HG02759 (cell line): ENCODE measurements around the gene TCF7L1.
"Not testable (repeated sequence)": the region's sequence is repeated elsewhere in the genome, so short reads cannot be mapped to it uniquely, and the experiment has no call there.

Experiments
- ATAC-seq: cut with Tn5 transposase; IDR thresholded peaks from one replicate; pipeline ENCODE4 v1.9.1; 2021; ENCODE audit warnings: mild to moderate bottlenecking, moderate library complexity; ENCODE audit not compliant: unreplicated experiment

Gene TCF7L1

DNA sequence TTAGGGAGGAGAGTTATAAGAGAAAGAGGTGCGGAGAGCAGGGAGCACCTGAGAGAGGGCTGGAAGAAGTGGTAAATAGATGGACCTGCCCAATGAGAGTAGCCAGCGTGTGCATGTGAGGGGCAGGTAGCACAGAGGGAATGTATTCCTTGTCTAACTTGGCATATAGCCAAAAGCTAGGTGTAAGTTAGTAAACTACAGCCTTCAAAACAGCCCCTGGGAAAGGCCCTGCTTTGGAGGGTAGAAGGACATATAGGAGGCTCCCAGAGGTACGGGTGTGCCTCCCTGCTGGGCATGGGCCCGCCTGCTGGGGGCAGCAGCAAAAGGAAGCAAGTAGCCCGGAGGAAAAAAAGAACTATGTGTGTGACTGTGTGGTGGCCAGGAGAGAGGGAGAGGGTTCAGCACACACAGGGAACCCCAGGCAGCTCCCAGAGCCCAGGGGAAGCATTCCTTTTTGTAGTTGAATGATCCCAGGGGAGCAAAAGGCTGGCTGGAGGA is 48.0 kb downstream of the TCF7L1 start:
- ATAC-seq: no peak

- no peak for ATAC-seq
Measured at GRCh38 chr2:85181844-85182456, 48.8 kb downstream of the TCF7L1 start.

DNA sequence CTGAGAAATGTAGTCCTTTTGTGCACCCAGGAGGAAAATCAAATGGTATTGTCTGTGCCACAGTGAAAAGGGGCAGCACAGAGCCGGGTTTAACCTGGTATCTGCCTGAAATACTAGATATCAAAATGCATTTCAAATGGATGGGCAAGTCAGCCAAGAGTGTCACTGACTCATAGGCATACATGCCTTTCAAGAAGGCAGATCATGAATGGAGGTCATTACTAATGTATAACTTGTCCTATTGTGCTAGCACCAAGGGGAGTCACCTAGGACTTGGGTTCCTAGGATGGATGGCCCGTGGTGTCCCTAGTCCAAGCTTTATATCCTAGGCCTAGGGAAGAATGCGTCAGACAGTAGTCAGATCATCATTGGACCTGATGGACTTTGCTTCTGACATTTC is 49.9 kb downstream of the TCF7L1 start:
- no peak for ATAC-seq

DNA sequence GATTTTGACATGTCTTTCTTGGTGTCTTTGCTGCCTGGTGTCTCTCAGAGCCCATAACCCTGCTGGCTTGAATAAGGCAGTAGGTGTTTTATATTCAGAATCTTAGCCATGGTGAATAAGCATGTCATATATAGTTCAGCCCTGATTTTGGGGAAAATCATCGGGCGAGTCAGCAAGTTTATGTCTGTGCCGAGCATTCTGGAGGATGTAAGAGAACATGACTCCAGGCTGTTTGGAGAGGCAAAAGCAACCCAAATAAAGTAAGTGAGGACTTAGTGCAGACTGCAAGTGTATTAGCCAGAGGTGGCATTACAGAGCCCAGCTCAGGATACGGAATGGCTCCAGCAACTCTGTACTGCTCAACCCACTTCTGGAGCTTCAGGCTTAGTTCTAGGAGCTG is 50.3 kb downstream of the TCF7L1 start:
- no peak for ATAC-seq

GRCh38 chr2:85184231-85184630 is 51.0 kb downstream of the TCF7L1 start:
- ATAC-seq: no peak

- ATAC-seq: no peak
Measured at GRCh38 chr2:85184990-85185389, 51.8 kb downstream of the TCF7L1 start.

- no peak for ATAC-seq
Measured at GRCh38 chr2:85185431-85185940, 52.3 kb downstream of the TCF7L1 start.

DNA sequence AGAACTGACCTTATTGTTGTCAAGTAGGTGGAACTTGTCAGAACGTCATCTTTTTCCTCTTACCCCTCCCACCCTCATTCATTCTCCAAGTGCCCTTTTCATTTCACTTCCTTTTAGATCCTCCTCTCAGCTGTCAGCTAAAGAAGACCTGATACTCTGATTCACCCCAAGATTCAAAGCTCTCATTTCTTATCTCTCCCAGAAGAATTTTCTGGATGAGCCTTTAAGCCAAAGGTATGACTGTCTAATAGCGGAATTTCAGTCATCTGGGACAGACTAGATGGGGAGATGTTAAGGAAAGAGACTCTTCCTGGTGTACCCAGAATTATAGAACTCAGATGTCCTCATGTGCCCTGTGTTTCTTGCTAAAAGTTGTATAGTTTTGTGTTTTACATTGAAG is 53.9 kb downstream of the TCF7L1 start:
- no peak for ATAC-seq

GRCh38 chr2:85188852-85189251 is 55.7 kb downstream of the TCF7L1 start:
- ATAC-seq: no peak

GRCh38 chr2:85189606-85190270 is 56.5 kb downstream of the TCF7L1 start:
- no peak for ATAC-seq

DNA sequence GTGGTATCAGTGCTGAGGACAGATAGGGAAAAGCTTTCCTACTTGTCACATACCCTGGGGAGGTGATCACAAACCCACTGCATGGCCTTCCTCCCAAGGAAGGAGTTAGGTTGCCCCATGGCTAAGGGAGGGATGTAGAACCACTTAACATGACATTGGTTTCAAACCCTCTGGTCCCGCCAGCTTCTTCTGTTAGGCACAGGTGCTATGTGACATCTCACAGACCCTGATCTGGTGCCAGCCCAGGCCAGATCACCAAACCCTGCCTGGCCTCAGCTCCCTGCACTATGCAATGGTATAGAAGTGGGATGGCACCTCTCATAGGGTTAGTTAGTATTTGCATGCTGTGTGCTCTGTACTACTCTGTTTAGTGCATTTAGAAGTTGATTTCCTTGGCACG is 58.0 kb downstream of the TCF7L1 start:
- ATAC-seq: no peak

- ATAC-seq: no peak
Measured at GRCh38 chr2:85194780-85195480, 61.7 kb downstream of the TCF7L1 start.

- ATAC-seq: no peak
Measured at GRCh38 chr2:85195956-85196355, 62.8 kb downstream of the TCF7L1 start.

- no peak for ATAC-seq
Measured at GRCh38 chr2:85199698-85200097, 66.5 kb downstream of the TCF7L1 start.

- no peak for ATAC-seq
Measured at GRCh38 chr2:85209887-85210286, 76.7 kb downstream of the TCF7L1 start.

GRCh38 chr2:85210511-85210910 is 77.3 kb downstream of the TCF7L1 start:
- ATAC-seq: no peak

DNA sequence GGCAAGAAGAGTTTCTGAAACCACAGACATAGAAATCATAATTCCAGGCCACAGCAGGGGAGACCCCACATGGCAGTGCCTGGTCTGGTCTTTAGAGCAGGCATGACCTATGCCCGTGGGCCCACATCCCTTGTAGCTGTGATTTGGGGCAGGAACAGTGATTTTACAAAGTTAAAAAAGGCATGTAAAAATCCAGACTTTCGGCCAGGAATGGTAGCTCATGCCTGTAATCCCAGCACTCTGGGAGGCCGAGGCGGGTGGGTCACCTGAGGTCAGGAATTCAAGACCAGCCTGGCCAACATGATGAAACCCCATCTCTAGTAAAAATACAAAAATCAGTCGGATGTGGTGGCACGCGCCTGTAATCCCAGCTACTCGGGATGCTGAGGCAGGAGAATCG is 78.4 kb downstream of the TCF7L1 start:
- not testable (repeated sequence) for ATAC-seq

DNA sequence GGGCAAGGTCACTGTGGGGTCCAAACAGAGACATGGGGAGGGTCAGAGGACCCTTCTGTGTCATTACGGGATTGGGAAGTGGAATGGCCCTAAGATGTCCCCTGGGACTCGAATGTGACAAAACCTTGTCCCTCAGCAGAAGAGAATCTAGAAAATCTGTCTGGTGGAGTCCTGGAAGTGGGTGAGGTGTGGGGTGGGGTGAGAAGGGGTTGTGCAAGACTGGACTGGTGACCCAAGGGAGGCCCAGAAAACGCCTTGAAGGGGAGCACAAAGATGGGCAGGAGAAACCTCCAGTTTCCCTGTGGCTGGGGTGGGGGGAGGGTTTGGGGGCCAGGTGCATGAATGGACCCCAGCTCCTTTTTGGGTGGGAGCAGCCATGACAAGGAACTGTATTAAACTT is 79.6 kb downstream of the TCF7L1 start:
- no peak for ATAC-seq

GRCh38 chr2:85213404-85213803 is 80.2 kb downstream of the TCF7L1 start:
- no peak for ATAC-seq

GRCh38 chr2:85213901-85214512 is 80.8 kb downstream of the TCF7L1 start:
- ATAC-seq: no peak

DNA sequence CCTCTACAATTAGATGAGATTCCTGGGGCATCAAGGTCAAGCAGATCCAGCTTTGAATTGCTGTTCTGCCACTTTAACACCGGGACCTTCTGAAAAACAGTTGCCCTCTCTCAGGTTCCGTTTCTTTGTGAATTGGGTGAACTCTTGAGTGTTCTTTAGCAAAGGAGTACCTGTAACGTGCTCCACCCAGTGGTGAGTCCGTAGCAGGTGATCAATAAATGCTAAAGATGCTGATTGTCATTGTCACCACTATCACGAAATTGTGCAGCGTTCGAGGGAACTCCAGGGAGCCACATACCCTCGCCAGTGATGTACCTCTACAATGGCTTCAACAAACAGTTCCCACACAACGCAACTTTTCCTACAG is 81.9 kb downstream of the TCF7L1 start:
- ATAC-seq: no peak
